ENCODE data around the gene RAE1.

RAE1 gene

GRCh38 chr20:57389695-57390603 lies 38.9 kb downstream of the RAE1 start:
- no peak for DNase-seq

GRCh38 chr20:57390604-57391438 lies 39.8 kb downstream of the RAE1 start, which contains the start of gene RBM38:
TSS of gene RBM38 (plus strand) at chr20:57391396. CDS start at chr20:57391582, 186 bp downstream.
- DNase-seq: peak; percentile 70

DNA sequence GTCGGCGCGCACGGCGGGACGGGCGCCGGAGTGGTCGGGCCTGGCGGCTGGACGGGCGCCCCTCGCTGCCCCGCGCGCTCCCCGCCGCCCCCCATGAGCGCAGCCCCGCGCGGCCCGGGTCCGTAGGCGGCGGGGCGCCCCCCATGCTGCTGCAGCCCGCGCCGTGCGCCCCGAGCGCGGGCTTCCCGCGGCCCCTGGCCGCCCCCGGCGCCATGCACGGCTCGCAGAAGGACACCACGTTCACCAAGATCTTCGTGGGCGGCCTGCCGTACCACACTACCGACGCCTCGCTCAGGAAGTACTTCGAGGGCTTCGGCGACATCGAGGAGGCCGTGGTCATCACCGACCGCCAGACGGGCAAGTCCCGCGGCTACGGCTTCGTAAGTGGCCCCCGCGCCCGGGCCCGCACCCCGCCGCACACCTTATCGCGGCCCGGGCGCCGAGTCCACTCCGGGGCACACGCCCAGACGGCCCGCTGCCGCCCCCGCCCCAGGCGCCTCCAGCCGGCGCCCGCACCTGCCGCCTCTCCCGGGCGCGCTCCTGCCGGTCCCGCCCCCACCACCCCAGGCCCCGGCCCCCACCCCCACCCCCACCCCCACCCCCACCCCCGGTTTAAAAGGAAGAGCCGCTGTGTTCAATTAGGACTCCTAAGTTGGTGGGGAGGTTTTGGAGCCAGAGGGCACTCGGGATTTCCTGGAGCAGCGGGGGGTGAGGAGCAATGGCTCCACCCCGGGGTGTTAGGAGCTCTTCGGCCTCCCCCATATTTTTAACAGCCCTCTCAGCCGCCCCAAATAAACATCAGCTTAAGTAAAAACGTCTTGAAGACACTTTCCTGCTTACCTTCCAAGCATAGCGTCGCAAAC lies 40.6 kb downstream of the RAE1 start:
- peak; percentile 24 for DNase-seq

DNA sequence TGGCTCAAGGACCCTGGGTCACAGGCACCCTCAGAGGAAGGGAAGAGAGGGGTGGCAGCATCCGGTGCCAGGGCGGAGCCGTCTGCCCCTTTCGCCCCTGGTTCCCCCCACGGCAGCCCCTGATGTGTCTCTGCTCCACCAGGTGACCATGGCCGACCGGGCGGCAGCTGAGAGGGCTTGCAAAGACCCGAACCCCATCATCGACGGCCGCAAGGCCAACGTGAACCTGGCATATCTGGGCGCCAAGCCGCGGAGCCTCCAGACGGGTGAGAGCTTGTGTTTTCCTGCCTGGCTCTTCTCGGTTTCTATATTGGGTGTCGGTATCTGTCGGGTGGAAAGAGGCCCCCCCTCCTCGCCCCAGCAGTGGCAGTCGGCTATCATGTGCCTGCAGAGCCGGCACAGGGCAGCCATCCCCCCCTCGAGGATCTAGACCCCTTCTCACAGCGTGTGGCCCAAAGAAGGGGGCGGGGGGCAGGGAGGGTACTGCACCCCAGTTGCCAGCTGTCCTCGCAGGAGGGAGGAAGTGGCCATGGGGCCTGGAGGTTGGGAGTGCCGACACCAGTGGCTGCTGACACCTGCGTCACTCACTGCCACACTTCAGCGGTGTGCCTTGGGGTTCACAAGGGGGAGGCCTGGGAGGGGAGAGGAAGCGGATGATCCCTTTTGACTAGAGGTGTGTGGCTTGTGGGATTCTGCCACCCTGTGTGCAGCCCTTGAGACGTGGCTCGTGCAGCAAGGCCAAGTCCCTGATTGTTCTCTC lies 41.6 kb downstream of the RAE1 start:
- no peak for DNase-seq

DNA sequence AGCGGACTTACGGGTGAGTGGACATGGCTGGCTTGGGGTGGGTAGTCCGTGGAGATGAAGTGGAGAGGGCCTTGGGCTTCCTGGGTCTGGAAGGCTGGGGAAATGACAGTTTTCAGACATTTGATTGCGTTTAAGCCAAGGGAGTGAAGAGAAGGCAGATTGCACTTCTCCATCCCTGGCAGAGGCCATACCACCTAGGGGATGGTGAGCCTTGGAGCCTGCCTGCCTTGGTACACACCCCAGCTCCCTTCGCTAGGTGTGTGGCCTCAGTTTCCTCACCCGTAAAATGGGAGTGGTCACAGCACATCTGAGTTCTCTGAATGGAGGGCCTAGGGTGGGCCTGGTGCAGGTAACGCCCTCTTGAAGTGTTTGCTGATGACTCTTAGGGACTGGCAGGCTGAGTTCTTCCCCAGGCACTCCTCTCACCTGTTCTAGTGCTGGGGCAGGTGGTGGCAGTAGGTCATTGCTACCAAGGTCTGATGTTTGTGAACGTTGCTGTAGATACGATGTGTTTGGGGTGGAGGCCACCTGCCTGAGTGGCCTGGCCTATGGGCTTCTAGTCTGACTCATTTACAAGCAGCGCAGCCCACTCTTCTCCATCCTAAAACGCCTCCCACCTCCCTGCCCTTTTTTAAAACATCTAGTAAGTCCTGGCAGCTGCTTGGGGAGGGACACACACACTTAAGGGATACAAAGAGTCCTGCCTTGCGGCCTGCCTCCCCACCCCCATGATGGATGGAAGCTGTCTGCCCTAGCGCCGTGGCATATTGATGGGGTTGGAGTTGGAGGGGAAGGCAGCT lies 42.5 kb downstream of the RAE1 start:
- DNase-seq: no peak

- no peak for DNase-seq
Observed at GRCh38 chr20:57394121-57395082, 43.3 kb downstream of the RAE1 start.

GRCh38 chr20:57395111-57395966 lies 44.3 kb downstream of the RAE1 start:
- no peak for DNase-seq

GRCh38 chr20:57396212-57396983 lies 45.3 kb downstream of the RAE1 start:
- DNase-seq: no peak

- DNase-seq: no peak
Observed at GRCh38 chr20:57396984-57397692, 46.1 kb downstream of the RAE1 start.

DNA sequence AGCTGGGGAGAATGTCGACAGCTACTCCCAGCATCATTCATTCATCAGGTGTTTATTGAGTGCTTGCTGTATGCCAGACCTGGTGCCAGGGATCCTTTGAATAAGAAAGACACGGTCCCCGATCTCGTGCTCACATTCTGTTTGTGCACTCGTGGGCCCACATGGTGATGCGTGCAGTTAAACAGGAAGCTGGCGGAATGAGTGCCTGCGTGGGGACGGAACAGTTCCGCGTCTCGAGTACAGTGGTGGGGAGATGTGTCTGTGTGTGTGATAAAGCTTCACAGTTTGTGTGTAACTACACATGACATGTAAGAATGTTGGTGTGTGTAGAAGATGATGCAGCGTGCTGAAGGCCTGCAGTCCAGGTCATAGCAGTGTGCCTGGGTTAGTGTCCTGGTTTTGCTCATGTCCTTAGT lies 46.6 kb downstream of the RAE1 start:
- no peak for DNase-seq

- no peak for DNase-seq
Observed at GRCh38 chr20:57398231-57398821, 47.3 kb downstream of the RAE1 start.

- no peak for DNase-seq
Observed at GRCh38 chr20:57398901-57399535, 48.0 kb downstream of the RAE1 start.

- peak; percentile 8 for DNase-seq
Observed at GRCh38 chr20:57399587-57400155, 48.6 kb downstream of the RAE1 start.

DNA sequence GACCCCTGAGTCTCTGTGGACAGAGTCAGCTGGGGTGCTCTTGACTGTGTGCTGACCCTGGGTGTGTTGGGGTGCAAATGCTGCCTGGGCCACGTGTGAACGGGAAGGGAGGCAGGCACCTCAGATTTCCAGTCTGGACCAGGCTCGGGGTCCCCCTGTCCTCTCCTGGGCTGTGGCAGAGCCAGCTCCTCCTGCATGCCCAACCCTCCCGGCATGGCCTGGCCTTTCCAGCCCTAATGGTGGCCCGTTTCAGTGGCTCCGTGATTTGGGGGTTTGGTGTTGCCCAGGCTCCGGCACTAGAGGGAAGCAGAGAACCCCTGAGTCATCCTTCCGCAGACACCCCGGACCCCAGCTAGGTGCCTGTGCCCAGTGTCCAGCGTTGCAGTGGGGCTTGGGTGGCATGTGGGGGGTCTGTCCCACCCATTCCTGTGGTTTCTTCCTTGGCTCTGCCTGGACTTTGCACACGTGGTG lies 49.2 kb downstream of the RAE1 start:
- no peak for DNase-seq

DNA sequence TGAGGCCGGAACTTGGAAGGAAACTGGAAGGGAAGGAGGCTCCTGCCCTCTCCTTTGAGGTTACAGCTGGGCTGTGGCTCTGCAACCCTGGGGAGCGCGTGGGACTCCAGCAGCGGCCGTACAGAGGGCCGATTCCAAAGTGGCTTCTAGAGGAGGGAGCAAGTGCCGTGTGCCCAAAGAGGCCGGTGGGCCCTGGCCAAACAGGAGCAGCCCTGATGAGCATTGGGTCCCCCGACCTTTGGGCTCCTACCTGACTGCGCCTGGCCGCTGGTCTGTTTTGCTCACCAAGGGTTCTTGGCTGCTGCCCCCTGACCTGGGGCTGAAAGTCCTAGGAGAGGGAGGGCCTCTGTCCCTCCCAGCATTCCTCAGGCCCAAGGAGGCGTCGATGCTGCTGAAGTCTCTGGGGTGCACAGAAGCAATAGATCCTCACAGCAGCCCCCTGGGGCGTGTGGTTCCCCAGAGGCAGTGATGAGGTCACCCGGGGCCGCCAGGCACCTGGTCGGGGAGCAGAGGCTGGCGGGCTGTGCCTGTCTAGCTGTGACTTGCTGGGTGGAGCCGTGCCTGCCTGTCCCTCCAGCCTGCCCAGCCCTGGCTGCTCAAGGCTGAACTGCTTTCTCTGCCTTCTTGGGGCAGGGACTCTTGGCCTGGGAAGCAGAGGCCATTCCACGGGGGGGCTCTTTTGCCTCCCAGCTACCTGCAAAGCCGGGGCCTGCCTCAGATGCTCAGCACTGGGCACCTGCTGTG lies 49.9 kb downstream of the RAE1 start:
- DNase-seq: no peak
